HT1080 (cell line): ENCODE data around the gene SMIM8. TPM values are rescaled to one million over a fixed set of nuclear protein-coding genes. Genes with fewer than 3 reads are reported as not detected.

Experiments used
- DNase-seq: peaks from one replicate; pipeline ENCODE4 v3.0.0-alpha.2; 2015; ENCODE audit warnings: low read depth
- total RNA-seq: library from RNA; depleted of rRNA; stranded (reverse); fragments of >200 nt; shearing (Covaris generic); gene quantifications from 2 replicates; pipeline ENCODE4 v1.2.3, GENCODE V29; 2014; rRNA removed

Gene SMIM8
- total RNA-seq, 1 experiment from 2014 or later, result 5.6 TPM

GRCh38 chr6:87384038-87384437, 61.6 kb downstream of the SMIM8 start:
- DNase-seq, result no peak

- DNase-seq, result no peak
Measured at GRCh38 chr6:87384449-87384848, 62.1 kb downstream of the SMIM8 start.

- DNase-seq, result peak; percentile 31
Measured at GRCh38 chr6:87391334-87391733, 68.9 kb downstream of the SMIM8 start.

Other genes with a start within 250 kb of the SMIM8 start
- gene CGA, start 227.5 kb upstream of the SMIM8 start, total RNA-seq, result 0.13 TPM in 1 of 2 replicates, not detected in the other
- gene ZNF292, start 167.0 kb upstream of the SMIM8 start, total RNA-seq, result 5.6 and 7.7 TPM in 2 replicates
- gene GJB7, start 6.7 kb downstream of the SMIM8 start, total RNA-seq, result not detected in 2 replicates
- gene C6orf163, start 22.2 kb downstream of the SMIM8 start, total RNA-seq, result 0.57 and 1.0 TPM in 2 replicates
- not detected in 2 replicates for gene CFAP206, start 85.4 kb downstream of the SMIM8 start, total RNA-seq
- 10.6 TPM in 2 replicates for gene SLC35A1, start 150.4 kb downstream of the SMIM8 start, total RNA-seq